Measurements from ENCODE around the gene STRADA. TPM values are rescaled to one million over a fixed set of nuclear protein-coding genes. Genes with fewer than 3 reads are reported as not detected.

STRADA gene
- total RNA-seq, 4 donors from 2014 or later: 14.4 to 39.1 (median 23.3) TPM

GRCh38 chr17:63657786-63658185, 83.8 kb downstream of the STRADA start:
- Histone ChIP-seq H3K36me3 (peaks cover 3 to 98% of the 10 kb centered on the region in 2 donors), H3K27me3 (no peaks in the 10 kb centered on the region), H3K4me3 (no peak overlapping the region), H3K27ac (no peak overlapping the region), H3K9me3 (no peaks in the 10 kb centered on the region), H3K4me1 (peaks cover 0 to 24% (median 2%) of the 10 kb centered on the region in 3 donors)
- no peak for TF ChIP-seq EP300 (IDR thresholded peaks at IDR 0.05)
- TF ChIP-seq CTCF (IDR thresholded peaks at IDR 0.05): no peak
- TF ChIP-seq POLR2A (IDR thresholded peaks at IDR 0.05): no peak
- no peak for TF ChIP-seq POLR2AphosphoS5 (IDR thresholded peaks at IDR 0.05)
- WGBS, 2 donors (ENCODE audit: low coverage in 1 of 2): 75 to 80% methylated on average over 2 to 3 of the region's 3 CpGs
- ATAC-seq: no peak

DNA sequence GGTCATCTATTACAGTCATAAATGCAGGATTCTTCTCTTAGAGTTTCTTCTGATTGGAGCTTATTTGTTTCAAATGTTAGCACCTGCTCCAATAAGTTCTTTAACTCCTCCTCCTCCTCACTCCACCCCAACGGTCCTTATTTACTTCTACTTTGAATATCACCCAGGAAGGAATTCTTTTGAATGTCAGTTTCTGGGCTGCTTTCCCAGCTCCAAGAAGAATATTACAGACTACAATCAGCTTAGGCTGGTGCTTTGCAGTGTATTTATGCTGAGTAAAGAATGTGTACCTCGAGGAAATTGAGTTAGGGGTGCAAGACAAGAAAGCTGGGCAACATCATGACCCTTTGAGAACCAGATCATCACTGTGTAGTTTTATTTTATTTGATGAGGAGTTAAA, 88.5 kb downstream of the STRADA start:
- Histone ChIP-seq H3K4me3 (no peak overlapping the region), H3K27ac (peak overlapping the region in 2 of 4 donors; percentile 25 to 43), H3K9me3 (no peaks in the 10 kb centered on the region), H3K4me1 (peaks cover 0 to 31% (median 2%) of the 10 kb centered on the region in 3 donors), H3K27me3 (no peaks in the 10 kb centered on the region), H3K36me3 (peaks cover 4 to 89% of the 10 kb centered on the region in 2 donors)
- peak; percentile 50 for ATAC-seq
- TF ChIP-seq POLR2AphosphoS5 (IDR thresholded peaks at IDR 0.05) (peak; percentile 18), EP300 (IDR thresholded peaks at IDR 0.05) (no peak), POLR2A (IDR thresholded peaks at IDR 0.05) (no peak)
- WGBS, 2 donors (ENCODE audit: low coverage in 1 of 2): 7 to 44% methylated on average over 1 to 2 of the region's 2 CpGs

Other genes starting within 250 kb of the STRADA start
- not detected for gene KCNH6, start 218.4 kb downstream of the STRADA start, total RNA-seq
- gene DCAF7, start 191.3 kb downstream of the STRADA start, total RNA-seq: 10 to 100 TPM; 27.1 to 50.0 (median 36.8) TPM
- 10 to 100 TPM; 11.4 to 18.3 (median 14.6) TPM for gene TACO1, start 140.9 kb downstream of the STRADA start, total RNA-seq
- gene MAP3K3, start 119.4 kb downstream of the STRADA start, total RNA-seq: 100 to 1,000 TPM in 1 of 4 donors, 10 to 100 TPM in 3; 64.9 to 108 (median 85.7) TPM
- 10 to 100 TPM in 1 of 4 donors, 1 to 10 TPM in 3; 2.3 to 11.0 (median 6.7) TPM for gene LIMD2, start 41.7 kb downstream of the STRADA start, total RNA-seq
- gene CCDC47, start 31.8 kb upstream of the STRADA start, total RNA-seq: 10 to 100 TPM; 53.1 to 62.0 (median 58.9) TPM
- 100 to 1,000 TPM in 2 of 4 donors, 10 to 100 TPM in 2; 66.6 to 126 (median 98.8) TPM for gene DDX42, start 32.4 kb upstream of the STRADA start, total RNA-seq
- gene PSMC5, start 85.6 kb upstream of the STRADA start, total RNA-seq: 100 to 1,000 TPM in 2 of 4 donors, 10 to 100 TPM in 2; 79.5 to 110 (median 95.7) TPM
- gene FTSJ3, start 85.9 kb upstream of the STRADA start, total RNA-seq: 10 to 100 TPM; 36.3 to 53.2 (median 51.7) TPM
- gene SMARCD2, start 100.9 kb upstream of the STRADA start, total RNA-seq: 100 to 1,000 TPM; 103 to 160 (median 141) TPM
- under 1 TPM in 1 of 4 donors, not detected in 3; 0.23 TPM for gene CSH2, start 131.9 kb upstream of the STRADA start, total RNA-seq
- gene GH2, start 140.1 kb upstream of the STRADA start, total RNA-seq: not detected
- gene CSH1, start 154.8 kb upstream of the STRADA start, total RNA-seq: not detected
- not detected for gene CSHL1, start 169.5 kb upstream of the STRADA start, total RNA-seq
- not detected for gene GH1, start 177.0 kb upstream of the STRADA start, total RNA-seq
- gene CD79B, start 190.5 kb upstream of the STRADA start, total RNA-seq: 1 to 10 TPM in 3 of 4 donors, not detected in 1; 2.0 to 5.9 (median 3.3) TPM
- gene SCN4A, start 231.1 kb upstream of the STRADA start, total RNA-seq: under 1 TPM; 0.15 to 0.47 (median 0.35) TPM

All from gastroesophageal sphincter (tissue), 4 donors.